Effector CD4-positive, alpha-beta T cell (primary cell): ENCODE measurements around the gene ERCC6L2.

Experiments
- DNase-seq: peaks from one replicate; pipeline ENCODE4 v3.0.0-alpha.2; 2020

Gene ERCC6L2

DNA sequence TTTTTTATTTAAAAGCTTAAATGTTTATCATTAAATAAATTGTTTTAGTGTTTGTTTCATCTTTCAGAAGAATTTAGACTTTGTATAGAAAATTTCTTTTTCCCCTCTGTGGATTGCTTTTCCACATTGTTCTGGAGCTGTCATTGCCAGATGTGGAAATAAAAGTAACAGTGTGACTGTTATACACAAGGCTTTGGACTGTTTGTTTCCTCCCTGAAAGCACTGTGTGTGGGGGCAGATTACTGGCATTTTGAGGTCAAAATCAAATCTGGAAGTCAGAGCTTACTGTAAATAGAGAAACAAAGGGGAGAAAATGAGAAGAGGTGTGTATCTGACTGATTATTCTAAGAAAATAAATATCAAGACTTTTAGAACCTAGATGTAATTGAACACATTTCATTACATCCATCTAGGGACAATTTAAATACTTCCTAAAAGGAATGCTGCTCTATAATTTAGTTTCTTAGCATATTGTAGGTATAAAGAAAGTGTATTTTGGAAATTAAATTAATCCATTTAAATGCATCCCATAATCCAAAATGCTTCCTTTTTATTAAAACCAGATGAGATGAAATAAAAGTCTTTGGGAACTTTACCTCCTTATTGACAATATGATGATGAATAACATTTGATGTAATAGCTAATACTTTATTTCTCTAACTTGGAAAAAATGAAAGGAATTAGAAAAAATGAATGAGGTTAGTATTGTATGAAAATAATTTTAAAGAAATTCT is 51.9 kb downstream of the ERCC6L2 start:
- DNase-seq = no peak

DNA sequence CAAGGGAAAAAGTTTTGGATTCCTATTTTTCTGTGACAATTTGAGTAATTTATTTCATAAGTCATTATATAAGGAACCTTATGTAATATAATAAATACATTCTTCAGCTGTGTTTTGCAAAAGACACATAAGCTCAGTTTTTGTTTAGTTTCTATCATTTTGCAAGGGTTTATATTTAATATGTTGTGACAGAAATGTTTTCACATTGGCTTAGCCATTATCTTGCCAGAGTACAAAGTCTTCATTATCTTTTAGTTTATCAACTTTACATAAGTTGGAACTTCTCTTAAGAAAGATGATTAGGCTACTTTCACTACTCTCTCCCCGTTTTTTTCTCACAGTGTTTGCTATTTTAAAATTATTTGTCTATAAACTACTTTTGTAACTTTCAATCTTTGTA is 54.8 kb downstream of the ERCC6L2 start:
- DNase-seq = no peak

GRCh38 chr9:95935861-95936578 is 60.5 kb downstream of the ERCC6L2 start:
- no peak for DNase-seq

DNA sequence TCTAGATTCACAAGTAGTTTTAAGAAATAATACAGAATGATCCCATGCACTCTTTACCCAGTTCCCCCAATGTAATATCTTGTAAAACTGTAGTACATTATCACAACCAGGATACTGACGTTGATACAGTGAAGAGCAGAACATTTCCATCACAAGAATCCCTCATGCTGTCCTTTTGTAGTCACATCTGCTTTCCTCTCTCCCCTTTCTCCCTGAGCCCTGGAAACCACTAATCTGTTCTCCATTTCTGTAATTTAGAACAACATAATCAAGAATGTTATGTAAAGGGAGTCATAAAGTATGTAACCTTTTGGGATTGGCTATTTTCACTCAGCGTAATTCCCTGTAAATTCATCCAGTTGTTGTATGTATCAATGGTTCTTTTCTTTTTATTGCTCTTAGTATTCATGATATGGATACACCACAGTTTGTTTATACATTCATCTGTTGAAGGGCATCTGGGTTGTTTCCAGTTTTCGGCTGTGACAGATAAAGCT is 61.1 kb downstream of the ERCC6L2 start:
- DNase-seq = no peak

- DNase-seq = no peak
These were observed 61.6 kb downstream of the ERCC6L2 start for GRCh38 chr9:95937131-95937530.

DNA sequence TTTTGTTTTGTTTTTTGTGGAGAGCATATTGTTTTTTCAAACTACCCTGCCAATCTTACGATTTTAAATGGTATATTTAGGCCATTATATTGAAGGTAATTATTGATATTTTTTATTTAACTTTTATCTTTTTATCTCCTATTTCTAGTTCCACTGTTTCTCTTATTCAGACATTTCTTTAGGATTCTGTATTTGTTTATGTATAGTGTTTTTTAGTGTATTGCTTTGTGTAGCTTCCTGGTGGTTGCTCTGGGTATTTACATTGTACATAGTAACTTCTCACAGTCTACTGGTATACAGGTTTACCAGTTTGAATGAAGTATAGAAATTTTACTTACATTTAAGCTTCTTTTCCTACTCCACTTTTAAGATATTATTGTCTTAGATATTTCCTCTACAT is 63.2 kb downstream of the ERCC6L2 start:
- DNase-seq = no peak

GRCh38 chr9:95939472-95939871 is 64.0 kb downstream of the ERCC6L2 start:
- no peak for DNase-seq

GRCh38 chr9:95940265-95940664 is 64.8 kb downstream of the ERCC6L2 start:
- no peak for DNase-seq

GRCh38 chr9:95942016-95942415 is 66.5 kb downstream of the ERCC6L2 start:
- no peak for DNase-seq

DNA sequence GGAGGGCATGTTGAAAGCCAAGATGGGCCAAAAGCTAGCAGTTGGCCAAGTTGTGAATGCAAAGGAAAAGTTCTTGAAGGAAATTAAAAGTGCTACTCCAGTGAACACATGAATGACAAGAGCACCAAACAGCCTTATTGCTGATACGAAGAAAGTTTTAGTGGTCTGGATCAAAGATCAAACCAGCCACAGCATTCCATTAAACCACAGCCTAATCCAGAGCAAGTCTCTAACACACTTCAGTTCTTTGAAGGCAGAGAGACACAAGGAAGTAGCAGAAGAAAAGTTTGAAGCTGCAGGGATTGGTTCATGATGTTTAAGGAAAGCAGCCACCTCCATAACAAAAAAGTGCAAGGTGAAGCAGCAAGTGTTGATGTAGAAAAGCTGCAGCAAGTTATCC is 71.6 kb downstream of the ERCC6L2 start:
- no peak for DNase-seq

DNA sequence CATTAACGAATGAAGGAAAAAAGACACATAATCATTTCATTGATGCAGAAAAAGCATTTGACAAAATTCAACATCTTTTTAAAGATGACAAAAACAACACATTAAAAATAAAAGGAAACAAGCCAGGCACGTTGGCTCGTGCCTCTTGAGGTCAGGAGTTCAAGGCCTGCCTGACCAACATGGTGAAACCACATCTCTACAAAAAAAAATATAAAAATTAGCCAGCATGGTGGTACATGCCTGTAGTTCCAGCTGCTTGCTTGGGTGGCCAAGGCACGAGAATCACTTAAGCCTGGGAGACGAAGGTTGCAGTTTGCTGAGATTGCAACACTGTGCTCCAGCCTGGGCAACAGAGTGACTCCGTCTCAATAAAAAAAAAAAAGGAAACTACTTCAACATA is 77.0 kb downstream of the ERCC6L2 start:
- DNase-seq = no peak

DNA sequence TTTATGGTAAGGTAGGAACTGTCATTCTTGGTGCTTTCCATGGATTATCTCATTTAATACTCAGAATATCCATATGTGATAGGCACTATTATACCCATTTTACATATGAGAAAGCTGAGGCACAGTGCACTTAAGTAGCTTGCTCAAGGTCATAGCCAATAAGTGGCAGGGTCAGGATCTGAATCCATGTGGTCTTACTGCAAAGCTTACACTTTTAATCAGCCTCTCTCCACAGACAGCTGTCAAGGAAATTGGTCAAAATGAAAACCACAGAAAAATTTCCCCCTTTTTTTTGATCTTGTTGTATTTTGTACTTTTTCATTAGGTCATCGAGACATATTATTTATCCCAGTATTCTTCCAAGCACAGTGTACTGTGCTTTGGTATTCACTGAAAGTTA is 78.5 kb downstream of the ERCC6L2 start:
- DNase-seq = no peak

DNA sequence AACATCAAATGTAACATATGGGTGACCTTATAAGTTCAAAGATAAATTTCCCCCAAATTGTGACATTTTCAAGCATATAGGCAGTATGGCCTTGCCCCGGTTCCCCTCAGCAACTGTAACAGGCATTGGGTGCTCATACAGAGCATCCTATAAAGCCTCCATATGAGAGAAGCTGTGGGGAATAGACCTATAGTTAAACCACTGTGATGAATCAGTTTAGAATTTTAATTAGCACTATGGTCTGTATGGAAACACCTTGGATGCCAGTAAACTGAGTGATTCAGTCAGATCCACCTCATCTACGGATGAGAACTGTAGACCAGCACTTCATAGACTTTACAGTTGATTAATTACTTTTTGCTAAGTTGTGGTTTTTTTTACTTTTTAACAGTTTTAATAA is 79.4 kb downstream of the ERCC6L2 start:
- no peak for DNase-seq

GRCh38 chr9:95962936-95963335 is 87.4 kb downstream of the ERCC6L2 start:
- DNase-seq = no peak

GRCh38 chr9:95963659-95964058 is 88.2 kb downstream of the ERCC6L2 start:
- no peak for DNase-seq

GRCh38 chr9:95966306-95966705 is 90.8 kb downstream of the ERCC6L2 start:
- no peak for DNase-seq

GRCh38 chr9:95970317-95970716 is 94.8 kb downstream of the ERCC6L2 start:
- DNase-seq = no peak

DNA sequence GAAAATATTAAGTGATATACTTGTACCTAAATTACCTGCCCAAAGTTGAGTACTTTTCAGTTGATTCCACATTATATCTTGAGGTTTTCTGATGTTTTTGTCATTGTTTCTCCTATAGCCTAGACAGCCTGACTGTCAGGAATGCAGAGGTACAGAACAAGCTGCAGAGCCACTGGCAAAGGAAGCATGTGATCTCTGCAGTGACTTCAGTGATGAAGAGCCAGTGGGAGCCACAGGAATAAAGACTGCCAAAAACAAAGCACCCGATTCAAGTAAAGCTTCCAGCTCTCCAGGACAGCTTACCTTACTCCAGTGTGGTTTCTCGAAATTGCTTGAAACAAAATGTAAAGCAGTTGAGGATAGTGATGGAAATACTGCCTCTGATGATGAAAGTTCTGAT is 96.3 kb downstream of the ERCC6L2 start:
- no peak for DNase-seq

- no peak for DNase-seq
These were observed 98.9 kb downstream of the ERCC6L2 start for GRCh38 chr9:95974389-95974788.

- DNase-seq = no peak
These were observed 101.9 kb downstream of the ERCC6L2 start for GRCh38 chr9:95977371-95977770.

DNA sequence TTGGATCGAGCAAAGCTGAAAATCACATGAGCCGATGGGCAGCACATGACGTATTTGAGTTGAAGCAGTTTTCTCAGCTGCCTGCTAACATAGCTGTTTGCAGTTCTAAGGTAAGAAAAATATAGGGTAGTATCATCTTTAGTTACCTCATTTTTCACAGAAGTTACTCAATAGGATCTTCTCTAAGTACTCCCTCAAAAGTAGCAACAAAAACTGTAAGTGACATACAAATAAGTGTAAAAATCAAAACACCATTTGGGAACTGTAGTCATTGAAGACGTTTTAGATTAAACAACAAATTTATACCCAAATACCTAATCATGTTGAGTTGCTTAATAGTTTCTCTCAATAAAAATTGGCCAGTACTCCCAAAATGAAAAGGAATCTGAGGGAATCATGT is 102.6 kb downstream of the ERCC6L2 start:
- DNase-seq = no peak

DNA sequence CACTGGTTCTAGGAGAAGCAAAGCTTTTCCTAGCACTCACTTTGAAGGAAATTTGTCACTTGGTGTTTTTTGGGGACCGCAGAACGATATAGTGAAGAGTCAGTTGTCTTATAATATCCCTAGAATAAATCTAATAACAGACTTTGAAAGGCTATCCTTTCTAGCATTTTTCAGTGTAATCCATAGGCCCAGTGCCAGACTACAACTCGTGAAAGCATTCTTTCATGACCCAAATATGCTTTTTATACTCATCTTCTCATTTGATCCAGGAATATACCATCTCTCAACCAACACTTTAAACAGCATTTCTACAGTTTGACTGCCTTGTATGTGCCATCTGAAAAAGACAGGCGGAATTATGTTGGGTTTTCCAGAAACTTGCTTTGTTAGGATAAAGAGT is 104.0 kb downstream of the ERCC6L2 start:
- DNase-seq = no peak

DNA sequence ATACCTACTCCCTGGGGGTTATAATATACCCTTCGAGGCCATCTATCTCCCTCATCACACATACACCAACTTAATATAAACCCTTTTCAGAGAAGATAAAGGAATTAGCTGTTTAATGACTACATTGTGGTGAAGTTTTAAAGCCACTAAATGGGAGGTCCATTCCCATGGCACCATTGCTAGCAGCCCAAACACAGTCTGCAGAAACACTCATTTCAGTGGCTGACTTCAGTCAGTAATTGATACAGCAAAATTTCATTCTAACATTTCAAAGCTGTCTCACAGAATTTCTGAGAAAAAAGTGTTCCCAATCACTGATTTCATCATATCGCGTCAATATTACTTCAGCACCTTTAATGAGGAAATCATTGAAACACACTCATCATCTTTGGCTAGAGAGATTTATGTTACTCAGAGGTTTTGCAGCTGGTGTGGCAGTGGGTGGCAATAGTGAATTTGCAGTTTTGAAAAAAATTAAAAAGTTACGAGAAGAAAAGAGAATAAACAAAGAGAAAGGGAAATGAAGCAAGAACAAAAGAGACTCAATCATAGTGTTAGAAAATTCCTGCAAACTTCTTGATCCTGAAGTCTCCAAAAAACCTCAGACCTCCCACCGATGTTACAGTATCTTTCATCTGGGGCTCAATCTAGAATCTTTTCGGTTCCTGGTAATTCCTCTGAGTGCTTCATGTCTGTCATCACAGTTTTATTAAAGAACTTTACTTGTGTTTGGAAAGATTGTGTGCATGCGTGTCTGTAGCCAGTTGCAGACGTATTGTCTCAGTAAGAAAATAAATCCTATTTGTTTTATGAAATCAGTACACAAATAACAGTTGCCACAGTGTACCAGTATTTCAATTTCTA is 105.0 kb downstream of the ERCC6L2 start:
- DNase-seq = no peak
